Stimulated activated CD4-positive, alpha-beta T cell treated with anti-CD3 and anti-CD28 coated beads, Interleukin-15, amount 100 ng/mL, for 1 hour (primary cell): ENCODE measurements around the gene WAC.

Experiments
- DNase-seq, 2 donors: peaks; one replicate each; pipeline ENCODE4 v3.0.0-alpha.2; 2020; ENCODE audit warnings: low read depth in 1 of 2, low spot score in 1 of 2

The WAC gene

DNA sequence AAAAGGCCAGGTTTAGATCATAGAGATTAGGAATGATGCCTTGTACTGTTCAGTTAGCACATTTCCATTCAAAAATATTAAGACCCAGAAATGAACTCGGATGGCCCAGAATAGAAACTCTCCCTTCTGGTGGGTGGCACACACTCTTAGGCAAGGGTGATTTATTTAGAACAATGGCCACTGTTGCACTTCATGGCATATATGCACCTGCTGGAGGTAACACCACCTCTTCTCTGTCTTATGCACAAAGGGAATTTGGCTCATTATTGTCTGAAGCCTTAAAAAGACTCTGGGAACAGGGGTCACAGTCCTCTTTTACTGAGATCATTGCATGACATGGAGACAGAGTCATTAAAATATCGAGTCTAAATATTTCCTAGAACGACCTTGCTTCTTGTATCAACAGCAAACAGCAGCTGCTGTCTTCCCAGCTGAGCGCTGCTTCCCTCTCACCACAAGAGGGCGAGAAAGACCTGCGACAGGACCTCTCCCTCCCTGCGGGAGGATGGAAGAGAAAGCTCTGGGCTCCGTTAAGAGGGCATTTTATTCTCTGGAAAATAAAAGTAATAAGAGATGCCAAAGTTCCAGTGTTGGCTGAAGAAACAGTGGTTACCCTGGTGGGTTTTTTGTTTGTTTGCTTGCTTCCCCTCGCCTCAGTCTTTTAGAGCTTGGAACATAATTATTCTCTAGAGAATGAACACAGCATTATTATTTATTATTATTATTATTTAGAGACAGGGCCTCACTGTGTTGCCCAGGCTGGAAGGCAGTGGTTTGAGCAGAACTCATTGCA, 130.9 kb downstream of the WAC start:
- peak; percentile 15 to 40 for DNase-seq

GRCh38 chr10:28664369-28664740, 131.4 kb downstream of the WAC start:
- no peak for DNase-seq

DNA sequence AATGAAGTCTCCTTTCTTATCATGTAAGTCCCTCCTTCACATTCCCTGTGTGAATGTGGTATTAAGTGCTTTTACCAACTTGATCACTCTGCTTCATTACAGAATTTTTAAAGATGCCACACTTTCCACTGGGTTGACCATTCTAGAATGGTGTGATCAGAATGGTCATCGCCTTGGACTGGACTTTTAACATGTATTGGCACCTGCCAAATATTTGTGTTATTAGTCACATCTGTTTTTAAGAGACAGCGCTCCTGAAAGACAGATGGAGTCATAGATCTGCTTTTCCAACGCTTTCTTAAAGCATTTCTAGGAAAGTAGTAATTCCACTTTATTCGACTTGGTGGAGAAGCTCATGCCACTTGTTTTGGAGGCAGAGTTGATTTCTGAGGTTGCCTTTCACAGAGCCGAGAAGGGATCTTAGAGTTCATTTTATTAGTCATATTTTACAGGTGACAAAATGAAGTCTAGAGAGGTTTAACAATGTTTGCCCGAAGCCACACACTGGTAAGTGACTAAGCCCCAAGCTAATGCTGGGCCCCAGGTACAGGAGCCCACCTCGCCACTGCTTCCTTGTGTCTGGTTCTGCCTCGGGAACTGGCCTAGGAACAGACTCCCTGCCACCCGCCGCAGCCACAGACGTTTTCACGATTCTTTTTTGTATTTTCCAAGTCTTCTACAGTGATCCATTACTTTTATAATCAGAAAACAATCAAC, 134.0 kb downstream of the WAC start:
- DNase-seq, result no peak

DNA sequence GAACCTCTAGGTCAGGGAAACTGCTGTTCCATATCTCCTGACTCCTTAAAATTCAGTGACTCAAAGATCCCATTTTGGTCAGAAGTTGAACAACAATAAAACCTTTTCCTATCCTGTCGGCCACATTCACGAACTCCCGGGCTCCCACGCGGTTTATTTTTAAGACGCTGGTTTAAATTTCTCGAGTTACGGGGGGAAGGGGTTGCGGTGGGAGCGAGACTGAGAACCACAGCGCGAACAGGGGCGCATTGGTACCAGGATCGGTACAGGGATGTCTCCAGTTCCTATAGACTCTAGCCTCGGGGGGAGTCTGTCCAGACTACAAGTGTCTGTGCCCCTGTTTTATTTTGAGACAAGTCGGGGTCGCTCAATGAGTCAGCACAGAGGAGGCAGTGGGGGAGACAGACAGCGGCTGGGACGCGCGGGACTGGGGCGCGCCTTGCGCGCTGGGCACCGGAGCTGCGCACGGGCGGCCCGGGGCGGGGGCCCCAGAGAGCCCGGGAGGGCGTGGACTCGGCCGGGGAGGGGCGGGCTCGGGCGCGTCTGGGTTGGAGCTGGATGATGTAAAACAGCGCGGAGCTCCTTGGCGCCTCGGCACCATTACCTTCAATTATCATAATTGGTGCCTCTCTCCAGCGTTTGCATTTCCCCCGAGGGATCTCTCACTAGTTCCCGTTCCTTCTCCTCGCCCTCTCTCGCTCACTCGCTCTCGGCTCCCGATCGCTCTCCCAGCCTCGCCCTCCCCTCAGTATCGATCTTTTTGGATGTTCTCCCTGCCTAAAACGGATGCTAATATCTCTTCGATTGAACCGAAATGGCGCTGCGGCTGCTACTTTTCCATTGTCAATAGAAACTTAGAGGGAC, 135.7 kb downstream of the WAC start:
- DNase-seq, result peak in 1 of 2 donors; percentile 22

- DNase-seq, result no peak
These were observed 136.6 kb downstream of the WAC start for GRCh38 chr10:28669227-28670173.
